Adipose tissue (tissue), 3 donors: ENCODE data around the gene ACOT7. TPM values are rescaled to one million over a fixed set of nuclear protein-coding genes. Genes with fewer than 3 reads are reported as not detected.
"Not testable (repeated sequence)": the region's sequence is repeated elsewhere in the genome, so short reads cannot be mapped to it uniquely, and the experiment has no call there.

ENCODE experiments used
- H3K27ac ChIP-seq: one replicate; pipeline ENCODE4 v1.5.1; 2013; ENCODE audit warnings: low read depth, low read length
- WGBS, 3 donors: extraction: QIAGEN DNeasy Blood & Tissue Kit; methylation state at CpG; one replicate each; pipeline ENCODE4 v1.1.7; 2013; 5-methylcytosine and 5-hydroxymethylcytosine counted together
- polyA plus RNA-seq, 3 donors: library from polyadenylated mRNA; stranded (reverse); fragments of 200-250 nt; gene quantifications; one replicate each; pipeline ENCODE4 v1.2.3, GENCODE V29; 2013
- donor health status: healthy with polysubstance abuse.
- donor health status: Bipolar disorder and iron deficiency.
- donor health status: healthy.

Gene ACOT7
- polyA plus RNA-seq, 3 donors = 6.5 to 13.8 (median 11.0) TPM

DNA sequence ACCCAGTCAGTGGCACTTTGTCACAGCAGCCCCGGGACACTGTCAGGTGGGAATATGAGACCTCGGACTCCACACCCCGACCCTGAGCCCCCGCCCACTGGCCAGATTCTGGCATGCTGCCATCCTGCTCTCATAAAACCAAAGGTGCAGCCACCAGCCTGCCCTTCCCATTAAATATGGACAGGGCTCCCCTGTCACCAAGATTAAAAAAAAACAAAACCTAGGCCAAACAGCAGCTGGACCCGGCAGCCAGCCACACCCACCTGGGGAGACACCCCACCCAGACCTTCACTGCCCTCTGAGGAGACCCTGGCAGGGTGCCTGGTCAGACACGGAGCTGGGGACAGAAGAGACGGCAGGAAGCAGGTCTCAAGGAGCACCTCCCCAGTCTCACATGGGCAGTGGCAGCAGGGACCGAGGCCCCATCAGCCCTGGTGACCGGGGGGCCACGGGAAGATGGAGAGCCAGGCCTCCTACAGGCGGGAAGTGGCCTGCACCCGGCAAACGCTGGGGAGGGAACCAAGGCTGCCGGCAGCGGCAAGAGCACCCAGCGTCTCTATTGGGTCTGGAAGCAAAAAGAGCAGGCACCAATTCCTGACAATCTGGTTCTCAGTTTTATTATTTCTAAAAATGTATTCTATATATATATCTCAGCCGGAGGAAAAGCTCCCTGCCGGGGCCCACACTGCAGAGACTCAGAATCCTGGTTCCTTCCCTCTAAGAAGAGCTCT, 61.9 kb downstream of the ACOT7 start:
- no peak overlapping the region for H3K27ac ChIP-seq
- 75 to 84% (median 78%) methylated on average over 18 of the region's 18 CpGs for WGBS, 3 donors

DNA sequence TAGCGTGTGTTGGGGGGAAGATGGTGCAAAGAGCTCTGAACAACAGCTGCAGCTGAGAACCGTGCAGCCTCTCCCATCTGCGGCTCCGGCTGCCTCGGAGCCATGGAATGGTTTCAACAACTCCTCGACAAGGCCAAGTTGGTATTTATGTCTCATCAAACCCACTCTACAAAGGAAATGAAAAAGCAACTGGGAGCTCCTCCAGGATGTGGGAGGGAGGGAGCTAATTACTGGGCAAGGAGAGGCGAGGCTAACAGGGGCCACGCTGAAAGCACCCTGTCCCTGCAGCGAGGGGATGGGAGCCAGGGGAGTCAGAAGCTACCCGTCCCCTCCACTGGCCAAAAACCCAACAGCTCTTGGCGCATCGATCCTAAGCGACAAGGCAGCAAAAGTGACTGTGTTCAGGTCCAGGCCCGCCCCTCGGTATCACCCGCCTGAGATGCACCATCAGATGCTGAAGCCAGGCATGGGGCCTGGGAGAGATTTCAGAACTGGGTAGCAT, 63.1 kb downstream of the ACOT7 start:
- no peak overlapping the region for H3K27ac ChIP-seq
- WGBS, 3 donors = 74 to 89% (median 78%) methylated on average over 16 of the region's 16 CpGs

DNA sequence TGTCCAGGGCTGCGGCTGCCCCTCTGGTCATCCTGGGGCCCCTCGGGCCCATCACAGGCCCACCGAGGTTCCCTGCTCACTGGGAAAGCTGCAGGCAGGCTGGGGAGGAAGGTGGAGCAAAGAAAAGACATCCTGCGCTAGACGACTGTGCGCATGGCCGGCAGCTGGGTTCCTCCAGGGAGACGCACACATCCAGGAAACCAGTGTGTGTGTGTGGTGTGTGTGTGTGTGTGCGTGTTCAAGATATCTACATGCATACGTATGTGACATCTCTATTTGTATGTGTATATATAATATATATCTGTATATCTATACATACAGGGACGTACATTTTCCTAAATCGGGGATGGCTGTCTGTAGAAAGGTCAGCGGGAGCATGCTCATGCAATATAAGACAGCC, 63.7 kb downstream of the ACOT7 start:
- 55 to 80% (median 61%) methylated on average over 13 of the region's 13 CpGs for WGBS, 3 donors
- no peak overlapping the region for H3K27ac ChIP-seq

DNA sequence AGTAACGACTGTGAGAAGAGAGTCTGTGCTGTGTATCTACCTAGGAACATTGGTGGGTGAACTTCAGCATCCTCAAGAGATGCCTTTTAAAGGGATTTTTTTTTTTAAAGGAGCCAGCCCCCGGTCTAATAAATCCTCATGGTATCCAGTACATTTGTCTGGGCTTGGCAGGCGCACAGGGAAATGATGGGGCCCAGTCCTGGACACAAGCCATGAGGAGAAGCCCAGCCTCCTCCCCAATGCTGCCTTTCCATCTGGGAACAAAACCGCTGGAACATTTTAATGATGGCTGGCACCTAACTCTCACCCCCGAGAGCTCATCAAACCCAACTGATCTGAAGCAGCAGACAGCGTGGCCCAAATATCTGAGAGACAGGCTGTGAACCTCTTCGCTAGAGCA, 64.2 kb downstream of the ACOT7 start:
- 70 to 79% (median 70%) methylated on average over 7 of the region's 7 CpGs for WGBS, 3 donors
- no peak overlapping the region for H3K27ac ChIP-seq

DNA sequence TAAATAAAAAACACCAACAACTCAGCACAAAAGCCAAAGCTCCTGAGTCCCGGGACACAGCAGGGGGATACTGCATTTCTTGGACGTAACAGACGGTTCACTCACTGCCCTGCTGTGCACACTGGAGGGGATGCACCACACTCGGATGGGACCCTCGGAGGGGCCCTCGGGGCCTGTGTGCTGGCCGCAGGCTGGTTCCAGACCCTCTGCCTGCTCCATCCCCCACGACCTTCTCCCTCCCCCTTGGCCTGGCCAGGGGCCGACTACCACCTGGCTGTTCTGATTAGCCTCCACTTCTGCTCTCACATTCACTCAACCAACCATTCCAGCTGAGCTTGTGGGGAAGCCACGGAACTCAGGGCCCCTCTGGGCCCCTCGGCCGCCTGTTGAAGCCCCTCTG, 64.9 kb downstream of the ACOT7 start:
- no peak overlapping the region for H3K27ac ChIP-seq
- WGBS, 3 donors = 91 to 93% (median 91%) methylated on average over 12 of the region's 12 CpGs

DNA sequence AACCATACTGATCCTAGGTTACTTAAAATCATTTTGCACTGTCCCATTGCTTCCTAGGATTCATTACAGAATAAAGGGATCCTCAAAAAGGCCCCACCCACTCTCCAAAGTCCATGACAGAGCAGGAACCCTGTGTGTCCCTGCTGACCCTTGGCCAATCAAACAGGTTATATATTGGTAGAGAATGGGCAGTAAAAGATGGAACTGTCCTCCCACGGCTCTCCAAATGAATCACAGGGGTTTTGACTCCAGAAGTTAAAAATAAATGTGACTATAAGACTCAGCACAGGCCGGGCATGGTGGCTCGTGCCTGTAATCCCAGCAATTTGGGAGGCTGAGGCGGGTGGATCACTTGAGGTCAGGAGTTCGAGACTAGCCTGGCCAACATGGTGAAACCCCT, 65.5 kb downstream of the ACOT7 start:
- no peak overlapping the region for H3K27ac ChIP-seq
- 90 to 97% (median 92%) methylated on average over 5 of the region's 5 CpGs for WGBS, 3 donors

DNA sequence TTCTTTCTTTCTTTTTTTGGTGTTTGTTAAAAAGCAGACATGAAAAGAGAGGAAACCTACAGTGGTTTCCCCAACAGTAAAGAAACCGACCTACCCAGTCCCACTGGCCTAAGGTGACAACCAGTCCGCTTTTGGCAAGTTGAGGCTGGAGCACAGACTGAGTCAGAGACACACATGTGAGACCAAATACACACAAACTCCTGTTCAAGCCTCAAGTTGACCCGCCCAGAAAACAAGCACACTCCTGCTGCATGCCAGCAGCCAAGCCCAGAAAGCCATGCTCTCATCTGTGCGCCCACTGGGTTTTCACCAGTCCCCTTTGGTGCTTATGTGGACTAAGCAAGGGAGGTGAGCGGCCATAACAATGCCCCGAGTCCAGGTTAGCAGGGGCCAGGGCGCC, 68.1 kb downstream of the ACOT7 start:
- WGBS, 3 donors = 91 to 96% (median 94%) methylated on average over 7 of the region's 7 CpGs

DNA sequence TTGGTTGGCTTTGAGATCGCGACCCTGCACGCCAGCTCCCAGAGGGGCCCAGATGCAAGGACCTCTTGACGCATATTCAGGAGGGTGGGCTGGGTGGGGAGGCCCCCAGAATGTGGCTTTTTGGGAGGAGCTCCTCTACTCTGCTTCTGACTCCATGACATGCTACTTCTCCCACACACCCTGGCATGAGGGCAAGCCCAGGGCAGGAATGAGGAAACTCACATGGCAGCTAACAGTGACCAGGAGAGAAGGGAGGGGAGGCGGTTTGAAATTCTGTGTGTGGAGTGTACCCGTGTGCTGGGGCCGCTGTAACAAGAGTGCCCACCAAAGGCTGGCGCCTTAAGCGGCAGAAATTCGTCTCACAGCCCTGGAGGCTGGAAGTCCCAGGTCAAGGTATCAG, 71.4 kb downstream of the ACOT7 start:
- 93 to 97% (median 94%) methylated on average over 9 to 10 of the region's 10 CpGs for WGBS, 3 donors
- H3K27ac ChIP-seq = no peak overlapping the region

More for the DNA sequence above, 68.1 kb downstream of the ACOT7 start:
- H3K27ac ChIP-seq = no peak overlapping the region

DNA sequence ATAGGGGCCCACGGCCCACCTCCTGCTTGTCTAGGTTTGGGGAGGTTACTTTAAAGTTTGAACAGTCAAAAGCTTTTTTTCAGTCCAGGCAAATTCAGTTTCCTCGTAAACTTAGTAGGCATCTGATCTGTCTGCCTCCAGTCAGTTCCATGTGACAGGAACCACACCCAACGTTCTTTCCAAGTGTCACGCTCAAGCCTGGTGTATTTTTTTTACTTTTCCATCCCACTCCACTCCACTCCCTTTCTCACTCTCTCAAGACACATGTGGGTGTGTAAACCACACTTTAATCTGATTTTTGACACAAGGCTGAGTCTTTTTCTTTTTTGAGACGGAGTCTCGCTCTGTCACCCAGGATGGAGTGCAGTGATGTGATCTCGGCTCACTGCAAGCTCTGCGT, 72.4 kb downstream of the ACOT7 start:
- 85 to 89% (median 89%) methylated on average over 8 of the region's 8 CpGs for whole genome bisulfite sequencing, 3 donors
- H3K27ac ChIP-seq = no peak overlapping the region

DNA sequence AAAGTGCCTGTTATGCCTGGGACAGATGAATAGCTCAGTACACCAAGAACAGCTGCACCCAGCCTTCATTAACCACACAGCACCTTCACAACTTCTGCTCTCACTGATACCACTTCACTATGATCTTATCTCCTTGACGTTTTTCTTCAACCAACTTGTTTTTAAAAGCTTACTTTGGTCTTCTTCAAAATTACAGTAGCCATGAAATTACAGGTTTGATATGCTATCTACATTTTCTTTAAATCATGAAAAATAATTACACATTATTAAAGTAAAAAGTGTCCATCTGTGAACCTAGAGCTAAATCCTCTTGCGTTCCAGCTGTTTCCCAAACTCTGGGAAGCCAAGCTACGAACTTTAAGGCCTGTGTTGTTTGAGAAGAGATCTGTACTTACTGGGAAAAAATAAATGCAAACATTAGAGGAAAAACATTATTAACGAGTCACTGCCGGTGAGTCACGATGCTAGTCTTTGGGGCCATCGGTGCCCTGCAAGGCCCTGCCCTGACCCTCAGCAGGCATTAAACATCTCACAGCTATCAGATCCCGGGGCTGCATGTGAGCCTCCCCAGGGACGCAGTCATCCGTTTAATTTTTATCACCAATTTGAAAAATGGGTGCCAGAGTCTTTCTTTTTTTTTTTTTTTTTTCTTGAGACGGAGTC, 76.3 kb downstream of the ACOT7 start:
- WGBS, 3 donors = 82 to 88% (median 86%) methylated on average over 10 to 11 of the region's 11 CpGs
- no peak overlapping the region for H3K27ac ChIP-seq

DNA sequence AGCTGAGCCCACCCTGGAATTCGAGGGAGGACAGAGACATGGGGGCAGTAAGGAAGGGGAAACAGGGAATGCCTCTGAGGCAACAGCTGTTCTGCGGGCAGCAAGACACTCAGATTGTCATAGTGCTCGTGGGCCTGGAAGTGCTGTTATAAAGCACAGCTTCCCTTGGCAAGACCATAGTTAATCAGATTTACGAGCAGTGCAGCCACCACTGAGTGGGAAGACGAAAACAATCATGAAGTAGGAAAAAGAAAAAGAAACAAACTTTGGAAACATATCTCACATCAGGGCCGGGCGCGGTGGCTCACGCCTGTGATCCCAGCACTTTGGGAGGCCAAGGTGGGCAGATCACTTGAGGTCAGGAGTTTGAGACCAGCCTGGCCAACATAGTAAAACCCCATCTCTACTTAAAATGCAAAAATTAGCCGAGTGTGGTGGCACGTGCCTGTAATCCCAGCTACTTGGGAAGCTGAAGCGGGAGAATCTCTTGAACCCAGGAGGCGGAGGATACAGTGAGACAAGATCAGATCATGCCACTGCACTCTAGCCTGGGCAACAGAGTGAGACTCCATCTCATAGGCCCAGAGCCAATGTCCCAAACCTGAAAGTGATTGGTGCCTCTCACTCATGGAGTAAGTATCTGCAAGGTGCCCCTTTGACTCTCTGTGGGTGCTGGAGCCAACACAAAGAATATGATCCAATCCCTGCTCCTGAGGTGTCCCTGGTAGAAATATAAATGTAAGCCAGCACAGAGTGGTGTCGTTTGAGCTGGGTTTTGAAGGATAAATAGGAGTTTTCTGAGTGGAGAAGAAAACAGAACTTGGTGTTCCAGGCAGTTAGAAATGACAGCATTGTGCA, 77.1 kb downstream of the ACOT7 start:
- WGBS, 3 donors = 86 to 94% (median 93%) methylated on average over 14 of the region's 14 CpGs
- H3K27ac ChIP-seq = no peak overlapping the region

DNA sequence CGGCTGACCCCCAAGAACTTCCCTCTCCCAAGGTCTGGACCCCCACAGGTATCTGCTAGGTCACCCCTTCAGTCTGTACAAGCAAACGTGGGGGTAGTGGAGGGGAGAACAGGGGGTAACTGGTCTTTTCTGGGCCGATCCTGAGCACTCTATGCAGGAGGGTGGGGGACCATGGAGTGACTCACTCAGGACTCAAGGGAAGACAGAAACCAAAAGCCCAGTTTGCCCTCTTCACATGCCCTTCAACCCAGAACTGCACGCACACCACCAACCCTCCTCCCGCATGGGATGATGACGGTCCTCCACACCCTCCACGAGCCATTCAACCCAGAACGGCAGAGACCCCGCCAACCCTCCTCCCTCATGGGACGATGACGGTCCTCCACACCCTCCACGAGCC, 79.1 kb downstream of the ACOT7 start:
- 90 to 92% (median 90%) methylated on average over 12 of the region's 12 CpGs for WGBS, 3 donors
- no peak overlapping the region for H3K27ac ChIP-seq

DNA sequence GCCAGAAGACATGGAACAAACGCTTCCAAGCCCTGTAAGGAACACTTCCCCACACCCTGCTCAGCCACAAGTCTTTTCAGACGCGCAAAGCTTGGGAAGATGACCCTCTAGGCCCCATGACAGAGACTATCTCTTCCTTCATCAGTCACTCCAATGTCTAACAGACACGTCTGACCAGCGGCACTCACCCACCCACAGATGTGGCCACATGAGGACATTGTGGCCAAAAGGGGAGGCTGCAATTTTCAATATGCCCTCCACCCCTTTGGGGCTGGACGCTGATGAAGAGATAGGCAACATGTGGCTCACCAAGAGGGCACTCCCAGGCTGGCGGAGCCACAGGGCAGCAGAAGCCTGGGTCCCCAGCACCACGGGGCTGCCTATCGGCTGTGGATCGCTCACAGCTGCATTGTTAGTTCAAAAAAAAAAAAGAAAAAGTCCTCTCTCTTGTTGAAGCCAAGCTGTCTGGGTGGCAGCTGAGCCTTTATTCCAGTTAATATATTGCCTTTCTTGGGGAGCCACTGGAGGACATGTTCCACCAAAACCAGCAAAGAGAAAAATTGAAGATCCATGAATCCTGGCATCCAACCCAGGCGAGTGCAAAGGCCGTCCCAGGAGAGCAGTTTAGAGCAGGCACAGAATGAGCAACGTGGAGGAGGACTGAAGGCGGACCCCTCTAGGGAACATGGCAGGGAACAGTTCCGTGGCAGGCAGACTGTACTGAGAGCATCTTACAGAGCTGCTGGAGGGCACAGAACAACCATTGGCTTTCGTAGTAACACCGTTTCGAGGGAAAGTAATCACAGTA, 80.0 kb downstream of the ACOT7 start:
- H3K27ac ChIP-seq = no peak overlapping the region
- WGBS, 3 donors = 80 to 82% (median 81%) methylated on average over 18 of the region's 18 CpGs

DNA sequence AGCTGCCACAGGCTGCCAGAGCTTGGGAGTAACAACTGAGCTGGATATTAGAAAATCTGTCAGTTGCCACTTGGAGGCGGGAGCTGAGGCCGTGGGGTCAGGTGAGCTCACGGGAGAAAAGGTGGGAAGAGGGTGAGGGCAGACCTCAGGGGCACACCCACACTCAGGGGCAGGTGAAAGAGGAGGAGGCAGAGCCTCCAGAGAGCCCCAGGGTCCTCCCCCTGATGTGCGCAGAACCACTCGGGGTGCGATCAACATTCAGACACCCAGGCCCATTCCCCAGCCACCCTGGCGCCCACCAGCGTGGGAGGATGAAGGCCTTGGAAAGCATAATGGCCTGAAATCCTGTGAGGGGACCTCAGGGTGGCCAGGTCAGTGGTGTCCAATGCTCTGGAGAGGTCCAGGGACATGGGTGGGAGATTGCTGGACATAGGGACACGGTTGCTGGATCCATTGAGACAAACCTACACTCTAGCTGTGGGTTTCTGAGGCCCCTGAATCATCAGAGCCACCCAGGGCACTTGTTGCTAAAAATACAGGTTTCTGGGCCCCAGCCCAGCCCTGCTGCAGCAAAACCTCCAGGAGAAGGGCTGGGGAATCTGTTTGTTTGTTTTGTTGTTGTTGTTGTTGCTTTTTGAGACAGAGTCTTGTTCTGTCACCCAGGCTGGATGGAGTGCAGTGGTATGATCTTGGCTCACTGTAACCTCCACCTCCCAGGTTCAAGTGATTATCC, 83.3 kb downstream of the ACOT7 start:
- no peak overlapping the region for H3K27ac ChIP-seq
- WGBS, 3 donors = 94 to 96% (median 94%) methylated on average over 9 of the region's 9 CpGs

DNA sequence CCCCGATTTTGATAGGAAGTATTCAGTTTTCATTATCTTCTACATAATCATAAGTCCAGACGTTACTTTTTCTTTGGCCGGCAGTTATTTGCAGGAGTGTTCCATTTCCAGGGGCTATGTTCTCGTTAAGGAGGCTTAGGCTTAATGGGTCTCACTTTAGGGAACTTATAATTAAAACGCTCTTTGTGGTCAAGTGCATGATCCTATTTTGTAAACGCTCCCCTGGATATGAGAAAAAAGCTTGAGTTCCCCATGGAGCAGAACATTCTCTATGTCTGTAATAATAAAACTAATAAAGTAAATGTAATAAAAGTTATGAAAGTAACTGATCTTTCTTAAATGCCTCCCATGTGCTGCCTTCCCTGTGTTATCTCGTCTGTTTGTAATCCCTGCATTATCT, 84.0 kb downstream of the ACOT7 start:
- WGBS, 3 donors = 83 to 89% (median 87%) methylated on average over 7 of the region's 7 CpGs
- no peak overlapping the region for H3K27ac ChIP-seq

DNA sequence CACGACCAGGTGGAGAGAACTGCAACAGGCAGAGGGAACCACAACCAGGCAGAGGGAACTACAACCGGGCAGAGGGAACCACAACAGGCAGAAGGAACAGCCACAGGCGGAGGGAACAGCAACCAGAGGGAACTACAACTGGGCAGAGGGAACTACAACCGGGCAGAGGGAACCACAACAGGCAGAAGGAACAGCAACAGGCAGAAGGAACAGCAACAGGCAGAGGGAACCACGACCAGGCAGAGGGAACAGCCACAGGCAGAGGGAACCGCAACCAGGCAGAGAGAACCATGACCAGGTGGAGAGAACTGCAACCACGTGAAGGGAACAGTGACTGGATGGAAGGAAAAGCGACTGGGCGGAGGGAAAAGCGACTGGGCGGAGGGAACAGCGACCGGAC, 85.1 kb downstream of the ACOT7 start:
- 89 to 95% (median 95%) methylated on average over 13 of the region's 13 CpGs for WGBS, 3 donors
- H3K27ac ChIP-seq = no peak overlapping the region

DNA sequence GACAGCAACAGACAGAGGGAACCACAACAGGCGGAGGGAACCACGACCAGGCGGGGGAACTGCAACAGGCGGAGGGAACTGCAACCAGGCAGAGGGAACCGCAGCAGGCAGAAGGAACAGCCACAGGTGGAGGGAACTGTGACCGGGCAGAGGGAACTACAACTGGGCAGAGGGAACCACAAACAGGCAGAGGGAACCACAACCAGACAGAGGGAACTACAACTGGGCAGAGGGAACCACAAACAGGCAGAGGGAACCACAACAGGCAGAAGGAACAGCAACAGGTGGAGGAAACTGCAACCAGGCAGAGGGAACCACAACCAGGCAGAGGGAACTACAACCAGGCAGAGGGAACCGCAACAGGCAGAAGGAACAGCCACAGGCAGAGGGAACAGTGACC, 85.9 kb downstream of the ACOT7 start:
- 85 to 94% (median 91%) methylated on average over 7 of the region's 7 CpGs for WGBS, 3 donors
- not testable (repeated sequence) for H3K27ac ChIP-seq

DNA sequence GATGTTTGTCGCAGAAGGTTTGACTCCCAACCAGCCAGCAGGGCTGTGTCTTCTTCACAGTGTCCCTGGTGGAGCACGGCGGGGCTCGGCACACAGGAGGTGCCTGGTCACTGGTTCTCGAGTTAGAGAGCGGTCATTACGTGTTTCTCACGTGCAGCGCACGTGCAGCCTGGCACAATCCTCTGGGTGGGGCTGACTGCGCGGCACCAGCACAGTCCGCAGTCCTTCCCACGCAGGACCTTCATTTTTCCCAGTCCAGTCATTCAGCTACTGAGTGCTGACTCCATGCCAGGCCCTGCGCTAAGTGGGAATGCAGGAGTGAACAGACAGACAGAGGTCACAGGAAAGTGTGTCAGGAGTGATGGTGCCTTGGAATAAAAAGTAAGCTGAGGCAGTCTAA, 86.5 kb downstream of the ACOT7 start:
- WGBS, 3 donors = 91 to 94% (median 94%) methylated on average over 15 of the region's 15 CpGs
- no peak overlapping the region for H3K27ac ChIP-seq
